Measurements from ENCODE around the gene ZNF835.

Gene ZNF835

GRCh38 chr19:56661248-56661647 is 10.3 kb downstream of the ZNF835 start:
- DNase-seq, result no peak

GRCh38 chr19:56660381-56661107 is 11.0 kb downstream of the ZNF835 start:
- DNase-seq, result no peak

GRCh38 chr19:56654151-56654550 is 17.4 kb downstream of the ZNF835 start:
- no peak for DNase-seq

GRCh38 chr19:56643460-56643955 is 28.0 kb downstream of the ZNF835 start:
- DNase-seq, result no peak

GRCh38 chr19:56642711-56643459 is 28.7 kb downstream of the ZNF835 start, which contains the start of gene SMIM17:
SMIM17 (plus strand) TSS chr19:56643159; CDS start chr19:56645668, 2,509 bp downstream.
- DNase-seq, result no peak

DNA sequence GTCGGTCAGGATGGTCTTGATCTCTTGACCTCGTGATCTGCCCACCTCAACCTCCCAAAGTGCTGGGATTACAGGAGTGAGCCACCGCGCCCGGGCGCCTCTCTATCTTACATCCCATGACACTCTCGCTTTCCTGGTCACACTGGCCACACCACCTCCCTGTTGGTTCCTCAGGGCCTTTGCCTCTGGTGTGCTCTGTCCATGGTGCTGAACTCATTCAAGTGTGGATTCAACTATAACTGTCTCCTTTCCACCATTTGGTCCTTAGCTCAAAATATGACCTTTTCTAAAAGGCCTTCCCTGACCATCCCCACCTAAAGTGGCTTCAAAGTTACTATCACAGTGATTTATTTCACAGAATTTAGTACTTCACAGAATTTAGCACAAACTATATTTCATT is 32.3 kb downstream of the ZNF835 start:
- no peak for DNase-seq

GRCh38 chr19:56637976-56638555 is 33.5 kb downstream of the ZNF835 start:
- DNase-seq, result no peak

DNA sequence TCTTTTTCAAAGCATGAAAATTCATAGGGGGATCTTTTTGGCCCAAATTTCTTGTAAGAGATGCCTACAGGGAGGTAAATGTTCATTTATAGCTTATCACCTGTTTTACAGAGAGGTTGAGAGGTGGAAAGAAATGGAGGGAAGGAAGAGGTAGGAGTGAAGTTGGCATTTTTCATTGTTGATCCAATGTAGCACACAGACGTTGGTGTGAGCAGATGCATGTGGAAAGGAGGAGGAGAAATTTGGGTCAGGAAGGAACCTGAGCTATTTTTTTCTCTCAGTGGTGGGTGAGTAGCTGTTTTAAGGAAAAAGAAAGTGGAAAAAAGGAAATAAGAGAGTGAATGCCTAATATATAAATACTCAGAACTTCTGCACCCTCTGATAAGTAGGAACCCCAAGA is 38.5 kb downstream of the ZNF835 start:
- DNase-seq, result no peak

DNA sequence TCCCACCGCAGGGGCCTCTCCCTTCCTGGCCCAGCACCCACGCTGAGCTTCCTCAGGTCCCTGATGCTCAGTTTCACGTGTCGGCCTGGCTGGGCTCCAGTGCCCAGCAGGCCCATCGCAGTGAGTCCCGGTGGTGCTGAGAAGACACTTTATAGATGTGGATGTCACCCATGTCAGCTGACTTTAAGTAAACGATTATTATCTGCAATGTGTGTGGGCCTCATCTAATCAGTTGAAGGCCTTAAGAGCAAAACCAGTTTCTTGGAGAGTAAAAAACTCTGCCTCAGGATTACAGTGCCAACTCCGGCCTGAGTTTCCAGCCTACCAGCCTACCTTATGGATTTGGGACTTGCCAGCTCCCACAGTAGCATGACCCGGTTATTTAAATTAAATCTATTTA is 45.8 kb downstream of the ZNF835 start:
- no peak for DNase-seq

DNA sequence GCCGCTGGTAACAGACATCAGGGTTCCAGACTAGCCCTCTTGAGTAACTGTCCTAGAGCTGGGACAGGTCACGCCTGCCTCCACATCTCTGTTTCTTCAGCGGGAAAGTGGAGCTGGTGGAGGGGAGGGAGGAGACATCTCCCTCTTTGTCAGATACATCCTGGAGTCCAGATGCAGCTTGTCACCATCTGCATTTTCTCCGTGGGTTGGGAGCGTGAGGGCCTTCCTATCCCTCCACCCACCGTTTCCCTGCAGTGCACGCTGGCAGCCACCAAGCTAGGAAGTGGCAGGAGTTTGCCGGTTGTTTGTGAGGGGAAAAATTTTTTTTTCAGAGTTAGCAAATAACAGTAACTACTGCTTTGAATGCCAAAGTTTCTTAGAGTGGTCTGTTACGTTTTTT is 48.6 kb downstream of the ZNF835 start:
- DNase-seq, result no peak

GRCh38 chr19:56622374-56622773 is 49.2 kb downstream of the ZNF835 start:
- no peak for DNase-seq

- DNase-seq, result no peak
Measured at GRCh38 chr19:56619121-56619520, 52.4 kb downstream of the ZNF835 start.

DNA sequence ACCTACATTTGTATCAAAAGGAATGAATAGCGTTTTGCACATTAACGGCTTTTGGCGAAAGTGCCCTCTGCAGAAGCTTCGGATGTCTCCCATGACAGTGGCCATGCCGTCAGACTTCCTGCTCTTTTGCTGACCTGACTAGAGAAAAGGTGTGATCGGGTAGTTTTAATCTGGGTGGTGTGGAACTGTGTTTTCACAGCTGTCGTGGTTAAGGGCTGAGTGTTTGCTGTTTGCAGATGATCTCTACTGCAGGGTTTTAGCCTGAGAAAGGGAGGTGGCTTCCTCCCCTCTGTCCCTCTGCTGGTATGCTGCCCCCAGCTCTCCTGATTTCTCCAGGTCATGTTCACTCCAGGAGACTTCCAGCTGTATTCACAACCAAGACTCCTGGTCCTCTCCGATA is 54.0 kb downstream of the ZNF835 start:
- no peak for DNase-seq

- DNase-seq, result no peak
Measured at GRCh38 chr19:56613639-56614038, 57.9 kb downstream of the ZNF835 start.

DNA sequence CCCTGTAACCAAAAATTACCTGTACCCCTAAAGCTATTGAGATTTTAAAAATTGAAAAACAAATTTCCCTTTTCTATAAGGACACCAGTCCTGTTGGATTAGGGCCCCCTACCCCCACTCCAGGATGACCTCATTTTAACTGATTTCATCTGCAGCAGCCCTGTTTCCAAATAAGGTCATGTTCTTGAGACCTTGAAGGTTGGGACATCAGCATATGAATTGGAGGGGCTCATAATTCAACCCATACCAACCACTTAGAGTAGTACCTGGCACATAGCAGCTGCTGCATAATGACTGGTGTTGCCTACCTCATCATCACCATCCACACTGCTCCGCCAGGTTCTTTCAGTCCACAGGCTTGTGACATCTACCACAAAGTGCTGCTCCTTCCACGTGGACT is 58.8 kb downstream of the ZNF835 start:
- no peak for DNase-seq
